NCI-H345 treated with DMSO at 0.1 percent for 48 hours (cell line): ENCODE results near the gene NHERF1.

Source experiments
- DNase-seq: peaks from one replicate; lab custom pipeline; 2025; ENCODE audit not compliant: unreplicated experiment; lab: John Stamatoyannopoulos, UW

The NHERF1 gene

GRCh38 chr17:74782571-74782970 lies 34.1 kb downstream of the NHERF1 start:
- no peak for DNase-seq

GRCh38 chr17:74784125-74784810 lies 35.8 kb downstream of the NHERF1 start:
- DNase-seq = no peak

GRCh38 chr17:74785096-74785980 lies 36.9 kb downstream of the NHERF1 start:
- DNase-seq = no peak

- DNase-seq = no peak
Observed at GRCh38 chr17:74785981-74786360, 37.5 kb downstream of the NHERF1 start.

- no peak for DNase-seq
Observed at GRCh38 chr17:74786431-74787055, 38.1 kb downstream of the NHERF1 start.

DNA sequence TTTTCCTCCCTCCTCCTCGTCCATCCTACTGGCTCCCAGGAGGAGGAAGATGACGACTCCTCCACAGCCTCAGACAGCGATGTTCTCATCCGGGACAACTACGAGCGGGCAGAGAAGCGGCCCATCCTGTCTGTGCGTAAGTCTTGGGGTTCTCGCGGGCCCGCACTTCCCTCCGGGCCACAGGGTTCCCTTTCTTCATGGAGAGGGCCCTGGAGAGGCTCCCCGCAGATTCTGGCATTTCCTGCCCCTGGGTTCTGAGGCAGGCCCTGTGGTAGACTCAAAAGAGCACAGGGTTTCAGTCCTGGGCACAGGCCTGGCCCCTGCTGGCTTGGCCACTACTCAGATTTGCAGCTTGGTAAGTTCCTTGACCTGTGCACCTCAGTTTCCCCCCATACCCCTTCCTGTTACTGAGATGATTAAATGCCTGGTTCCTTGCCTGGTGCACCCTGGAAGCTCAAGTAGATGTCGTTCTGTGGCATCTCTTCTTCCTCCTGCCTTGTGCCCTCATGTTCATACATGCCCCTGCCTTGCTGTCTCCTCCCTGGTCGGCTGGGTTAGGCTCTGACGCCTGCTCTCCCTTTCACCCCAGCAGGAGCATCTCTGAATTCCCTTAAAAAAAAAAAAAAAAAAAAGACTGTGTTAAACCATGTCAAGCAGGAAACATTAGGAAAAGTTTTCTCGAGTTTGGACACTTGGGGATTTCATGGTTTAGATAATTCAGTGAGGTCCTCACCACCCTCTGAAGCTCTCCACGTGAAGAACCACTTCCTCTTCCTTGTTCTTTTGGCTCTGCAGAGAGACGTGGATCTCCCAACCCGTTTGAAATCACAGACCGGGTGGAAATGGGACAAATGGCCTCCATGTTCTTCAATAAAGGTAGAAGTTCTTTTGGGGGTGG lies 42.0 kb downstream of the NHERF1 start:
- DNase-seq = no peak

DNA sequence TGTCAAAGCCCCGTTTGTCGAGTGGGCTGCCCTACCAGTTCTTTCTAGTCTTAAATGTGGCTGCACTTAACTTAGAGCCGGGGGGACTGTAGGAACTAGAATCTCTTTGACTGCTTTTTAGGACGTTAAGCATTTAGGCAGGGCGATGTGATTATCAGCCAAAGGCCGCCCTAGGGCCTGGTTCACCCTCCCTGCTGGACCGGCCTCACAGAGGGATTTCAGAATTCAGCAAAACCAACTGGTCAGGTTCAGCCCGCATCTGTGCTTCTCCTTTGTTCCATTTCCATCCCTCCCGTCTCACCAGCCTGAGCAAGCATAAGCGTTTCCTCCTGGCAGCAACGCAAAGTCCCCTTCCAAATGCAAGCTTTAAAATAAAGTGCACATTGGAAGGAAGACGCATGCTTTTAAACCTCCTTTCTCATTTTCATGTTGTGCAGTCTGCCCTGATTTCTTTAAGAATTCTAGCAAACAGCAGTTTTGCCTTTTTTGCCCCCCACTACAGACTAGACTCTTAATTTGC lies 44.2 kb downstream of the NHERF1 start:
- no peak for DNase-seq

- no peak for DNase-seq
Observed at GRCh38 chr17:74795327-74796020, 47.0 kb downstream of the NHERF1 start.

GRCh38 chr17:74796211-74796610 lies 47.8 kb downstream of the NHERF1 start:
- no peak for DNase-seq

GRCh38 chr17:74796866-74797265 lies 48.4 kb downstream of the NHERF1 start:
- DNase-seq = no peak

- no peak for DNase-seq
Observed at GRCh38 chr17:74797824-74798223, 49.4 kb downstream of the NHERF1 start.

DNA sequence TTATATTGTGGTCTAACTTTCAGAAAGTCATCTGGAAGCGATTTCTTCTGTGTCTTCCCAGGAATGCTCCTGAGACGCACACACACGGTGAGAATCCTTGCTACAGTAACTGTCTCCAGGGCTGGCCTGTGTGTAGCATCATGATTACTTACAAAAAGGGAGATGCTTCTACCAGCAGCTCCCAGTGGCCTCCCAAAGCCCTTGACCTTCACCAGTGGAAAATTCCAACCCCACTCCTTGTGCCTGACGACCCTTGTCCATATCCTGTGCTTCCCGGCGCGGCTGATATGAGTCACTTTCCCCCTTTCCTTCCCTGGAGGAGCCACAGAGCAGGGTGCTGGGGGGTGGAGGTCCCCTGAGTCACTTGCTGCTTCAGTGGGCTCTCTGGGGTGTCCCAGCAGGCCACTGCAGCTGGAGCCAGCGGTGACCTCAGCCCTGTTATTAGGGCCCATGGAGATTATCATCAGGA lies 49.8 kb downstream of the NHERF1 start:
- DNase-seq = no peak

DNA sequence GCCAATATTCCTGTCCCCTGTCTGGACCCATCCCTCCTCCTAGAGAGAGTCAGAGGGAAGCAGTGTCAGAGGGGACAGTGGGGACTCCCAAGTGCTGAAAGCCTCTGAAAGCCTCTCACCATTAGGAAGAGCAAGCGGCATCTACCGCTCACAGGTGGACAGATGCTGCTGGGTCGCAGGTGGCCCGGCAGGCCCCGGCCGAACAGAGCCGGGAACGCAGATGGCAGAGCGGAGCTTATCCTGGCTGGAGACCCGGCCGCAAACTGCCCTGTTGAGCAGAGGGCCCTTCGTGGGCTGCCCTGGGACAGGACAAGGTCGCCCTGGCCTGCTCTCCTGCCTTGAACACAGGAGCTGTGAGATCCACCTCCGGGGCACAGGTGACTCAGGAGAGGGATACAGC lies 50.7 kb downstream of the NHERF1 start:
- DNase-seq = no peak

- DNase-seq = no peak
Observed at GRCh38 chr17:74800531-74800930, 52.1 kb downstream of the NHERF1 start.

- DNase-seq = no peak
Observed at GRCh38 chr17:74801896-74802295, 53.5 kb downstream of the NHERF1 start.

- DNase-seq = no peak
Observed at GRCh38 chr17:74803388-74803930, 55.0 kb downstream of the NHERF1 start.

DNA sequence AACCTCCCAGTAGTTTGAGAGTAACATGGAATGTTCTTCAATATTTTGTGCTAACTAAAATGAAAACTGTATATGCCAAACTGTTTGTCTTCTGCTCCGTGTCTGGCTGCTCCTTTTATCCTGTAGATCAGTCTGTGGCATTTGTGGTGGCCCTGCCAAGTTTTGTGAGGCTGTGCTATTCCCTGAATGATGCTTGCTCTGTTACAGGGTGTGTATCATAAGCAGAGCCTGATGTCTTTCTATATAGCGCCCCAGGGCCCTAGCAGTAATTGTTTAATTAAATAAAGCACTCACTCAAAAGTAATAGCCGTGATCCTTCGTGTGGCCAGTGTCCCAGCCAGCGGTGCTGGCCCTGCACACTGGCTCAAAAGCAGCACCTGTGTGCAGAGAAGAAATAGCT lies 55.5 kb downstream of the NHERF1 start:
- no peak for DNase-seq

DNA sequence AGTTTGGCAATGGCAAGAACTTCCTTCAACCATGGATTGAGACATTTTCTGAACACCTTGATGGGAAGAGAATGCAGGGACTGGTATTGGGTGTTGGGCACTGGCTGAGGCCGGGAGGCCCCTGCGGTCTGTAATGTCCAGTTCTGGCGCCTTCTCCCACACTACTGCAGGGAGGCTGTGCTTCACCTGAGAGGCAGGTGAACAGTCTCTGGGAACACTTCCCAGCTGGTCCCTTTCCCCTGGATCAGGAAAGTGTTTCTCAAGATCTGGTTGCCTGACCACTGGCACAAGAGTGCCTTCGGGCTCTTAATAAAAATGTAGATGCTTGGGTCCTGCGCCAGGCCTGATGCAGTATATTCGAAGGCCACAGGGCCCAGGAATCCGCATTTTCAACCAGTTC lies 56.3 kb downstream of the NHERF1 start:
- DNase-seq = no peak

GRCh38 chr17:74805591-74805991 lies 57.2 kb downstream of the NHERF1 start:
- DNase-seq = no peak

DNA sequence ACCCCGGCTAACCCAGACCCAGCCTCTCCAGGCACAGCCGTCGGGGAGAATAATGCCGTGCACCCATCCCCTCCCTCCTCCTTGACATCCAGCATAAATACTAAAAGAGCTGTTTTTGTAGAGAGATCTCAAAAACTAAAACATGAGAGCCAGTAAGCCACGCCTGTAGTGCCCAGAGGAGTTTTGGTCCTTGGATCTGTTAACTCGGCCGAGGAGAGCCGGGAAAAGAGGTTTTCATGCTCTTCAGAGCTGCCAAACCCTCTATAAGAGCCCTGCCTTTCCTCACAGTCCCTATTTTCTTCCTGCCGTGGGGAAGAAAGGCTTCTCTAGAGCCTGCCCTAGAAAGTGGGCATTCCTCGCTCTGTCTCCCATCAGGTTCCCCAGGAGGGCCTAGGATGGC lies 57.9 kb downstream of the NHERF1 start:
- DNase-seq = no peak
